SK-N-SH treated with all-trans-retinoic acid at 6 μM for 48 hours (cell line): Measurements from ENCODE around the gene LTBR.

Experiments
- ATAC-seq: fragments of 200-7000 bp; cut with Tn5 transposase; 3 replicates; pipeline ENCODE4 v1.9.1; 2020; ENCODE audit warnings: mild to moderate bottlenecking, moderate library complexity
- ARNTL ChIP-seq: fragments of 450-650 bp; formaldehyde crosslinking; IDR thresholded peaks from 2 replicates; pipeline ENCODE4 v1.5.0; 2020; ENCODE audit warnings: low read depth, mild to moderate bottlenecking, moderate library complexity, borderline replicate concordance
- BACH2 ChIP-seq: fragments of 250-450 bp; sonication (Bioruptor Pico); IDR thresholded peaks from 2 replicates; pipeline ENCODE4 v1.9.0; 2021; ENCODE audit warnings: mild to moderate bottlenecking, borderline replicate concordance
- CREB5 ChIP-seq: fragments of 250-450 bp; sonication (Bioruptor Pico); IDR thresholded peaks from 2 replicates; pipeline ENCODE4 v1.5.1; 2020; ENCODE audit warnings: low read depth, mild to moderate bottlenecking, moderate library complexity
- CSDC2 ChIP-seq: fragments of 250-450 bp; sonication (Bioruptor Pico); IDR thresholded peaks from 2 replicates; pipeline ENCODE4 v1.5.0; 2020; ENCODE audit warnings: mild to moderate bottlenecking, moderate library complexity
- ESRRG ChIP-seq: fragments of 250-450 bp; sonication (Bioruptor Pico); IDR thresholded peaks from 2 replicates; pipeline ENCODE4 v1.6.1; 2021; ENCODE audit warnings: mild to moderate bottlenecking
- GLIS3 ChIP-seq: fragments of 250-450 bp; sonication (Bioruptor Pico); IDR thresholded peaks from 2 replicates; pipeline ENCODE4 v1.5.0; 2020; ENCODE audit warnings: mild to moderate bottlenecking, moderate library complexity
- ISL1 ChIP-seq: fragments of 250-450 bp; sonication (Bioruptor Pico); IDR thresholded peaks from 2 replicates; pipeline ENCODE4 v2.1.2; 2022; ENCODE audit warnings: mild to moderate bottlenecking, moderate library complexity
- OSR1 ChIP-seq: fragments of 250-450 bp; sonication (Bioruptor Pico); IDR thresholded peaks from 2 replicates; pipeline ENCODE4 v1.8.0; 2022; ENCODE audit warnings: moderate library complexity, mild to moderate bottlenecking, inconsistent platforms
- POU6F1 ChIP-seq: fragments of 250-450 bp; sonication (Bioruptor Pico); IDR thresholded peaks from 2 replicates; pipeline ENCODE4 v1.8.0; 2021; ENCODE audit warnings: low read depth, mild to moderate bottlenecking, moderate library complexity, borderline replicate concordance
- PPARA ChIP-seq: fragments of 250-450 bp; sonication (Bioruptor Pico); IDR thresholded peaks from 2 replicates; pipeline ENCODE4 v1.5.0; 2020; ENCODE audit warnings: mild to moderate bottlenecking, borderline replicate concordance
- TCF4 ChIP-seq: fragments of 250-450 bp; sonication (Bioruptor Pico); IDR thresholded peaks from 2 replicates; pipeline ENCODE4 v1.8.0; 2021; ENCODE audit warnings: mild to moderate bottlenecking, moderate library complexity, borderline replicate concordance
- TOX ChIP-seq: fragments of 250-450 bp; sonication (Bioruptor Pico); IDR thresholded peaks from 2 replicates; pipeline ENCODE4 v1.8.0; 2021; ENCODE audit warnings: mild to moderate bottlenecking, moderate library complexity, borderline replicate concordance
- ZC3H10 ChIP-seq: fragments of 250-450 bp; sonication (Bioruptor Pico); IDR thresholded peaks from 2 replicates; pipeline ENCODE4 v1.5.1; 2021; ENCODE audit warnings: mild to moderate bottlenecking, moderate library complexity
- ZFP3 ChIP-seq: fragments of 250-450 bp; sonication (Bioruptor Pico); IDR thresholded peaks from 2 replicates; pipeline ENCODE4 v1.5.0; 2020; ENCODE audit warnings: mild to moderate bottlenecking, moderate library complexity
- ZFP30 ChIP-seq: fragments of 450-650 bp; formaldehyde crosslinking; IDR thresholded peaks from 2 replicates; pipeline ENCODE4 v1.5.0; 2022; ENCODE audit warnings: mild to moderate bottlenecking, moderate library complexity
- ZNF565 ChIP-seq: fragments of 450-650 bp; formaldehyde crosslinking; conservative IDR thresholded peaks from 2 replicates; pipeline ENCODE4 v1.5.0; 2020; ENCODE audit warnings: low read depth, mild to moderate bottlenecking, moderate library complexity
- TF ChIP-seq, protein P1 (sequence below): fragments of 250-450 bp; sonication (Bioruptor Pico); IDR thresholded peaks from 2 replicates; pipeline ENCODE4 v1.5.0; 2020; ENCODE audit warnings: mild to moderate bottlenecking, moderate library complexity
- TF ChIP-seq, protein P2 (sequence below): fragments of 250-450 bp; sonication (Bioruptor Pico); IDR thresholded peaks from 2 replicates; pipeline ENCODE4 v1.5.1; 2021; ENCODE audit warnings: mild to moderate bottlenecking, moderate library complexity

The LTBR gene

DNA sequence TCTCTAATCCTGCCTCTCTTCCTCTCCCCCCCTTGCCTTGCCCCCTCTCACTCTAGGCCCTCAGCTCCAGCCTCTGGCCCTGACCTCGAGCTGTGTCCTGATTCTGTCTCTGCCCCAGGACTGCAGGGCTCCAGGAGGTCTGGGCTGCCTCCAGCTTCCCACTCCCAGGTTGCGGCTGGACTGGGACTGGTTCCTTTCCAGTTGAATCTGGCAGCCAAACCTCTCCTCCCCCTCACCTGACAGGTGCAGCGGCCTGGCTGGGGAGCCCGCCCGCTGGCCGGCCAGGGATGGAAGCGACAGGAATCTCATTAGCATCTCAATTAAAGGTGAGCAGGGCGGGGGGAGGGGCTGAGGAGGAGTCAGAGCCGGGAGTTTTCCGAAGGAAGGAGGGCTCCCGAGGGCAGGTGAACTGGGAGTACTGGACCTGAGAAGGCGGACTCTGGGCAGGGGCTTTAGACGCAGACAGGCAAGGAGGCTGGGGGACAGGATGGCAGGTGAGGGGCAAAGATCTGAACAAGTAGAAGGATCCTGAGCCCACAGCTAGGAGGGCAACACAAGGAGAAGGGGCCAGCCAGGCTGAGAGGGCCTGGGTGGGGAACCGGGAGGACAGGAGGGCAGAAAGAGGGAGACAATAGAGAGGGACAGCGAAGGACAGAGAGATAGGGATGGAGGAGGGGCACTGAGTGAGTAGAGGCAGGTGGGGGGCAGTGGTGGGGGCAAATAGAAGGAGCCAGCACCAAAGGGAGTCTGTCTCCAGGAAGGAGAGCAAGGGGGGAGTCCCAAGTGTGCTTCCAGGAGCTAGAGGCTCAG is 8.5 kb upstream of the LTBR start, which contains the start of gene SCNN1A (continued):
- TF ChIP-seq GLIS3 (no peak), OSR1 (CRISPR knock-in tag) (no peak)
- TF ChIP-seq, all 23 proteins: peak for 0

DNA sequence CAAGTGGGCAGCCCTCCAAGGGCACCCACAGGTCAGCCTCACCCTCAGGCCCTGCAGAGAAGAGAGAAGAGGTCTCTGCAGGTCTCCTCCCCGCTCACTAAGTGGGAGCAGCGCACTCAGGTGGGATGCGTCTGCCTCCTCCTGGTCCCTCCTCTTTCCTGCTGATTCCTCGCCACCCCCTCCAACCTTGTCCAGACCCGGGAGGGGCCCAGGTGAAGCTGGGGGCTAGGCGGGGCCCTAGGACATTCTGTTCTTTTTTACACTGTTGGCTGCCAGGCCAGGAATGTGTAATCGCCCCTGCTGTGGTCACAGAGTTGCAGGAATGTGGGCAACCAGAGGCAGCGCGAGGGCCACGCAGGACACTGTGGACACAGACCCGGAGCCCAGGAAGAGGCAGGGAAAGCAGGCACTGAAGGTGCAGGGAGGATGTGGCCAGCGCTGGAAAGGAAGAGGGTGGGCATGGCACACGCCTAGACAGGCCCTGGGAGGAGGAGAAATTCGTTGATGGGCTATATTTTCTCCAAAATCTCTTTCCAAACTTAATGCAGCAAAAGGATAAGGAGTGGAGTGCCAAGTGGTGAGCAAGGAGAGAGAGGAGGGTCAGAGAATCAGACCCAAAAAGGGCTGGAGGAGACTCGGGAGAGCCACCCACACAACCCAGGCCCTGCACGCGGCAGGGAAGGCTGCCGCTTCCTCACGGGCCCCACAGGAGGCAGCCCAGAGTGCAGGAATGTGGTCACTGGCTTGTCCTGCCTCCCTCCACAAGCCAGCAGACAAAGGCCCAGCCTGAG is 7.7 kb upstream of the LTBR start:
- ATAC-seq = peak; percentile 72
- TF ChIP-seq, protein P1, sequence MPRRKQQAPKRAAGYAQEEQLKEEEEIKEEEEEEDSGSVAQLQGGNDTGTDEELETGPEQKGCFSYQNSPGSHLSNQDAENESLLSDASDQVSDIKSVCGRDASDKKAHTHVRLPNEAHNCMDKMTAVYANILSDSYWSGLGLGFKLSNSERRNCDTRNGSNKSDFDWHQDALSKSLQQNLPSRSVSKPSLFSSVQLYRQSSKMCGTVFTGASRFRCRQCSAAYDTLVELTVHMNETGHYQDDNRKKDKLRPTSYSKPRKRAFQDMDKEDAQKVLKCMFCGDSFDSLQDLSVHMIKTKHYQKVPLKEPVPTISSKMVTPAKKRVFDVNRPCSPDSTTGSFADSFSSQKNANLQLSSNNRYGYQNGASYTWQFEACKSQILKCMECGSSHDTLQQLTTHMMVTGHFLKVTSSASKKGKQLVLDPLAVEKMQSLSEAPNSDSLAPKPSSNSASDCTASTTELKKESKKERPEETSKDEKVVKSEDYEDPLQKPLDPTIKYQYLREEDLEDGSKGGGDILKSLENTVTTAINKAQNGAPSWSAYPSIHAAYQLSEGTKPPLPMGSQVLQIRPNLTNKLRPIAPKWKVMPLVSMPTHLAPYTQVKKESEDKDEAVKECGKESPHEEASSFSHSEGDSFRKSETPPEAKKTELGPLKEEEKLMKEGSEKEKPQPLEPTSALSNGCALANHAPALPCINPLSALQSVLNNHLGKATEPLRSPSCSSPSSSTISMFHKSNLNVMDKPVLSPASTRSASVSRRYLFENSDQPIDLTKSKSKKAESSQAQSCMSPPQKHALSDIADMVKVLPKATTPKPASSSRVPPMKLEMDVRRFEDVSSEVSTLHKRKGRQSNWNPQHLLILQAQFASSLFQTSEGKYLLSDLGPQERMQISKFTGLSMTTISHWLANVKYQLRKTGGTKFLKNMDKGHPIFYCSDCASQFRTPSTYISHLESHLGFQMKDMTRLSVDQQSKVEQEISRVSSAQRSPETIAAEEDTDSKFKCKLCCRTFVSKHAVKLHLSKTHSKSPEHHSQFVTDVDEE (CRISPR knock-in tag) = no peak
- TF ChIP-seq GLIS3 (no peak), CSDC2 (no peak), ZC3H10 (CRISPR knock-in tag) (no peak), ISL1 (CRISPR knock-in tag) (no peak), ZFP30 (CRISPR knock-in tag) (no peak), ESRRG (CRISPR knock-in tag) (no peak), ZNF565 (no peak), TOX (CRISPR knock-in tag) (no peak), ARNTL (CRISPR knock-in tag) (no peak), PPARA (CRISPR knock-in tag) (no peak), TCF4 (CRISPR knock-in tag) (no peak), POU6F1 (CRISPR knock-in tag) (no peak), CREB5 (CRISPR knock-in tag) (no peak)
- TF ChIP-seq, protein P2, sequence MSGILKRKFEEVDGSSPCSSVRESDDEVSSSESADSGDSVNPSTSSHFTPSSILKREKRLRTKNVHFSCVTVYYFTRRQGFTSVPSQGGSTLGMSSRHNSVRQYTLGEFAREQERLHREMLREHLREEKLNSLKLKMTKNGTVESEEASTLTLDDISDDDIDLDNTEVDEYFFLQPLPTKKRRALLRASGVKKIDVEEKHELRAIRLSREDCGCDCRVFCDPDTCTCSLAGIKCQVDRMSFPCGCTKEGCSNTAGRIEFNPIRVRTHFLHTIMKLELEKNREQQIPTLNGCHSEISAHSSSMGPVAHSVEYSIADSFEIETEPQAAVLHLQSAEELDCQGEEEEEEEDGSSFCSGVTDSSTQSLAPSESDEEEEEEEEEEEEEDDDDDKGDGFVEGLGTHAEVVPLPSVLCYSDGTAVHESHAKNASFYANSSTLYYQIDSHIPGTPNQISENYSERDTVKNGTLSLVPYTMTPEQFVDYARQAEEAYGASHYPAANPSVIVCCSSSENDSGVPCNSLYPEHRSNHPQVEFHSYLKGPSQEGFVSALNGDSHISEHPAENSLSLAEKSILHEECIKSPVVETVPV (CRISPR knock-in tag) = no peak

GRCh38 chr12:6376870-6377666 is 6.9 kb upstream of the LTBR start:
- 0 out of 3 replicates have a peak, but pooled peaks have one; percentile 1 for ATAC-seq

More at GRCh38 chr12:6376870-6377666, 6.9 kb upstream of the LTBR start:
- no peak for TF ChIP-seq POU6F1 (CRISPR knock-in tag)
- TF ChIP-seq BACH2 = no peak
- no peak for TF ChIP-seq ZNF565
- no peak for TF ChIP-seq ZFP3 (CRISPR knock-in tag)
- TF ChIP-seq ISL1 (CRISPR knock-in tag) = no peak
